ENCODE measurements around the gene DIAPH2.

GRCh38 chrX:97517763-97518162 lies 833.1 kb downstream of the DIAPH2 start:
- no peak for TF ChIP-seq CTCF (conservative IDR thresholded peaks at IDR 0.05 in 1 of 2, IDR thresholded peaks at IDR 0.05 in 1 of 2; ENCODE audit: low read depth in 1 of 2, low read length in 2 of 2)
- no peak for TF ChIP-seq EZH2 (IDR thresholded peaks at IDR 0.05; ENCODE audit: low read length, missing control alignments)

All from fibroblast of lung (primary cell).